Measurements from ENCODE around the gene MRPS6.

Gene MRPS6

GRCh38 chr21:34191876-34192275 lies 118.5 kb downstream of the MRPS6 start:
- no peak overlapping the region for H3K4me2 ChIP-seq (ENCODE audit: low read length, poor library complexity, severe bottlenecking)
- no peak overlapping the region for H2BK15ac ChIP-seq (ENCODE audit: low read depth, poor library complexity, severe bottlenecking)
- no peak overlapping the region for H2BK5ac ChIP-seq (ENCODE audit: low read depth, low read length, poor library complexity, severe bottlenecking)
- no peak overlapping the region for H3K18ac ChIP-seq (ENCODE audit: low read depth in 1 of 2, low read length in 2 of 2)
- no peak overlapping the region for H2AK5ac ChIP-seq (ENCODE audit: low read length, severe bottlenecking)
- no peak overlapping the region for H3K14ac ChIP-seq (ENCODE audit: low read length in 2 of 2)
- no peak overlapping the region for H3K9ac ChIP-seq (ENCODE audit: low read length)
- H3K23ac ChIP-seq (ENCODE audit: low read length in 2 of 2), result no peak overlapping the region
- no peak overlapping the region for H2BK120ac ChIP-seq (ENCODE audit: low read depth, low read length)
- WGBS, result 97% methylated on average over 1 of the region's 1 CpG
- no peaks in the 10 kb centered on the region for H3K9me3 ChIP-seq (ENCODE audit: control insufficient read depth, low read length)
- H3K4me3 ChIP-seq (ENCODE audit: insufficient read depth in 1 of 2, low read depth in 1 of 2, low read length in 2 of 2), result no peak overlapping the region
- H2BK12ac ChIP-seq (ENCODE audit: low read length in 2 of 2), result no peak overlapping the region
- no peak overlapping the region for H3K27ac ChIP-seq (ENCODE audit: low read length, poor library complexity, severe bottlenecking)
- no peak for DNase-seq
- H2AFZ ChIP-seq (ENCODE audit: low read depth, low read length), result no peak overlapping the region
- H3K4me1 ChIP-seq (ENCODE audit: control insufficient read depth, insufficient read depth, low read depth, low read length), result no peaks in the 10 kb centered on the region
- H4K8ac ChIP-seq (ENCODE audit: low read length), result no peak overlapping the region
- H3K79me1 ChIP-seq (replicated peaks; ENCODE audit: low read length, poor library complexity, severe bottlenecking), result peaks cover 7% of the 10 kb centered on the region
- H3K27me3 ChIP-seq (ENCODE audit: control insufficient read depth in 1 of 2, insufficient read depth in 1 of 2, low read length in 2 of 2), result peaks cover 0 to 4% of the 10 kb centered on the region in 2 experiments
- peaks cover 0 to 34% of the 10 kb centered on the region in 2 experiments for H3K36me3 ChIP-seq (ENCODE audit: control insufficient read depth in 1 of 2, insufficient read depth in 2 of 2, low read depth in 1 of 2, low read length in 2 of 2)
- H3K4ac ChIP-seq (ENCODE audit: low read depth in 1 of 2, low read length in 2 of 2), result no peak overlapping the region
- H4K91ac ChIP-seq (ENCODE audit: low read length), result no peak overlapping the region

All from mesenchymal stem cell (in vitro differentiated cells and primary cell).